ENCODE data around the gene STK11. TPM values are rescaled to one million over a fixed set of nuclear protein-coding genes. Genes with fewer than 3 reads are reported as not detected.

STK11 gene
- total RNA-seq, 1 donor from 2014 or later, result 71.8 TPM

- TF ChIP-seq CTCF (IDR thresholded peaks at IDR 0.05; ENCODE audit: unreplicated experiment), result no peak
- H3K27me3 Mint-ChIP-seq (ENCODE audit: low read depth), result no peaks in the 10 kb centered on the region
- H3K27ac Mint-ChIP-seq, result no peak overlapping the region
- DNase-seq (ENCODE audit: low spot score in 2 of 2, unreplicated experiment in 2 of 2), result no peak
- peaks cover 12% of the 10 kb centered on the region for H3K4me1 Mint-ChIP-seq
- H3K36me3 Mint-ChIP-seq, result no peaks in the 10 kb centered on the region
- no peaks in the 10 kb centered on the region for H3K9me3 Mint-ChIP-seq
- H3K4me3 Mint-ChIP-seq, result peak overlapping the region; percentile 20
These were observed 42.2 kb downstream of the STK11 start for GRCh38 chr19:1247748-1248138.

- H3K4me1 Mint-ChIP-seq, result peaks cover 13% of the 10 kb centered on the region
- DNase-seq (ENCODE audit: low spot score in 2 of 2, unreplicated experiment in 2 of 2), result peak in 1 of 2 experiments; percentile 64
- no peak for TF ChIP-seq CTCF (IDR thresholded peaks at IDR 0.05; ENCODE audit: unreplicated experiment)
- no peaks in the 10 kb centered on the region for H3K27me3 Mint-ChIP-seq (ENCODE audit: low read depth)
- H3K36me3 Mint-ChIP-seq, result no peaks in the 10 kb centered on the region
- no peaks in the 10 kb centered on the region for H3K9me3 Mint-ChIP-seq
- H3K27ac Mint-ChIP-seq, result peak within 1 kb of the TSS; percentile 90
- peak within 1 kb of the TSS; percentile 77 for H3K4me3 Mint-ChIP-seq
These were observed 42.7 kb downstream of the STK11 start, which contains the start of gene MIDN for GRCh38 chr19:1248139-1248785. TSS of gene MIDN (plus strand) at chr19:1248583. CDS start at chr19:1250297, 1,714 bp downstream.

GRCh38 chr19:1248786-1249297, 43.3 kb downstream of the STK11 start:
- Mint-ChIP-seq H3K27ac (peak overlapping the region; percentile 90), H3K36me3 (peaks cover 3% of the 10 kb centered on the region), H3K9me3 (no peaks in the 10 kb centered on the region), H3K4me1 (peaks cover 17% of the 10 kb centered on the region), H3K4me3 (peak overlapping the region; percentile 77), H3K27me3 (ENCODE audit: low read depth) (no peaks in the 10 kb centered on the region)
- peak; percentile 75 for TF ChIP-seq CTCF (IDR thresholded peaks at IDR 0.05; ENCODE audit: unreplicated experiment)
- peak; percentile 83 to 93 for DNase-seq (ENCODE audit: low spot score in 2 of 2, unreplicated experiment in 2 of 2)

- no peaks in the 10 kb centered on the region for H3K27me3 Mint-ChIP-seq (ENCODE audit: low read depth)
- peaks cover 17% of the 10 kb centered on the region for H3K4me1 Mint-ChIP-seq
- DNase-seq (ENCODE audit: low spot score in 2 of 2, unreplicated experiment in 2 of 2), result peak; percentile 88 to 94
- no peaks in the 10 kb centered on the region for H3K9me3 Mint-ChIP-seq
- H3K27ac Mint-ChIP-seq, result peak overlapping the region; percentile 53
- peak overlapping the region; percentile 70 for H3K4me3 Mint-ChIP-seq
- peaks cover 3% of the 10 kb centered on the region for H3K36me3 Mint-ChIP-seq
- no peak for TF ChIP-seq CTCF (IDR thresholded peaks at IDR 0.05; ENCODE audit: unreplicated experiment)
These were observed 43.9 kb downstream of the STK11 start for GRCh38 chr19:1249298-1249989.

- no peak for TF ChIP-seq CTCF (IDR thresholded peaks at IDR 0.05; ENCODE audit: unreplicated experiment)
- no peaks in the 10 kb centered on the region for H3K9me3 Mint-ChIP-seq
- DNase-seq (ENCODE audit: low spot score in 2 of 2, unreplicated experiment in 2 of 2), result no peak
- no peaks in the 10 kb centered on the region for H3K27me3 Mint-ChIP-seq (ENCODE audit: low read depth)
- H3K4me1 Mint-ChIP-seq, result peaks cover 14% of the 10 kb centered on the region
- H3K36me3 Mint-ChIP-seq, result peaks cover 3% of the 10 kb centered on the region
- peak overlapping the region; percentile 70 for H3K4me3 Mint-ChIP-seq
- no peak overlapping the region for H3K27ac Mint-ChIP-seq
These were observed 44.4 kb downstream of the STK11 start for GRCh38 chr19:1249990-1250436.
